ENCODE data around the gene PRTG. TPM values are rescaled to one million over a fixed set of nuclear protein-coding genes. Genes with fewer than 3 reads are reported as not detected.
"Not testable (repeated sequence)": the region's sequence is repeated elsewhere in the genome, so short reads cannot be mapped to it uniquely, and the experiment has no call there.

PRTG gene
- total RNA-seq, 2 experiments from 2014 or later, result 0.15 TPM; not detected in 1

DNA sequence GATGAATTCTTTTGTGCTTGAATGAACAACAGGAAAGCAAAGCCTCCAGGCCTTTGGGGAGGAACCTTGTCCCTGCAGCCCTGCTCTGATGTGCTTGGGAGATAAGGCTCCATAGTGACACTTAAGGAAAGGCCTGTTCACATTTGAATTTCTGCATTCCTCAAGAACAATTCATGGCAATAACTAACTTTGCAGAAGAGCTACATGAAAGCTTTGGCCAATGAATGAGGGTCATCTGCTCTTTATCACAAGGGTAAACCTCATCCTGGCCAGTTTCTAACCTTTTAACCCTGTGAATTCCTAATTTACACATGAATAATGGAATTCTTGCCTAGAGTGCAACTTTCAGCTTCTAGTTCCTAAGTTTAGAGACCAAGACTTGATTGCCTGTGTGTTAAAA lies 5.6 kb downstream of the PRTG start:
- TF ChIP-seq, protein P1, sequence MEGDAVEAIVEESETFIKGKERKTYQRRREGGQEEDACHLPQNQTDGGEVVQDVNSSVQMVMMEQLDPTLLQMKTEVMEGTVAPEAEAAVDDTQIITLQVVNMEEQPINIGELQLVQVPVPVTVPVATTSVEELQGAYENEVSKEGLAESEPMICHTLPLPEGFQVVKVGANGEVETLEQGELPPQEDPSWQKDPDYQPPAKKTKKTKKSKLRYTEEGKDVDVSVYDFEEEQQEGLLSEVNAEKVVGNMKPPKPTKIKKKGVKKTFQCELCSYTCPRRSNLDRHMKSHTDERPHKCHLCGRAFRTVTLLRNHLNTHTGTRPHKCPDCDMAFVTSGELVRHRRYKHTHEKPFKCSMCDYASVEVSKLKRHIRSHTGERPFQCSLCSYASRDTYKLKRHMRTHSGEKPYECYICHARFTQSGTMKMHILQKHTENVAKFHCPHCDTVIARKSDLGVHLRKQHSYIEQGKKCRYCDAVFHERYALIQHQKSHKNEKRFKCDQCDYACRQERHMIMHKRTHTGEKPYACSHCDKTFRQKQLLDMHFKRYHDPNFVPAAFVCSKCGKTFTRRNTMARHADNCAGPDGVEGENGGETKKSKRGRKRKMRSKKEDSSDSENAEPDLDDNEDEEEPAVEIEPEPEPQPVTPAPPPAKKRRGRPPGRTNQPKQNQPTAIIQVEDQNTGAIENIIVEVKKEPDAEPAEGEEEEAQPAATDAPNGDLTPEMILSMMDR (conservative IDR thresholded peaks at IDR 0.05; ENCODE audit: low read length), result no peak
- no peak for TF ChIP-seq EZH2phosphoT487 (IDR thresholded peaks at IDR 0.05; ENCODE audit: borderline replicate concordance, low read depth, low read length)
- H3K27ac ChIP-seq (ENCODE audit: low read depth, low read length, poor library complexity, severe bottlenecking), result no peak overlapping the region
- no peaks in the 10 kb centered on the region for H3K4me1 ChIP-seq (ENCODE audit: insufficient read depth, low read length, poor library complexity, severe bottlenecking)
- H3K9me2 ChIP-seq (ENCODE audit: insufficient read depth, low read length), result no peaks in the 10 kb centered on the region
- no peaks in the 10 kb centered on the region for H3K79me2 ChIP-seq (ENCODE audit: insufficient read depth, low read depth, low read length)
- no TSS peak for BruUV-seq (replicated peaks)
- POLR2A ChIA-PET, result interaction anchor here (0.6 to 0.8 kb wide), 3 partner anchors 13 to 1337 kb away, joined by 3 read pairs; no protein-coding TSS in a partner anchor
- H2AFZ ChIP-seq (ENCODE audit: low read length), result no peak overlapping the region
- no peaks in the 10 kb centered on the region for H4K20me1 ChIP-seq (ENCODE audit: insufficient read depth, low read length)
- no peaks in the 10 kb centered on the region for H3K9me3 ChIP-seq (ENCODE audit: low read length)
- H3K36me3 ChIP-seq (ENCODE audit: insufficient read depth, low read length), result no peaks in the 10 kb centered on the region
- H3K4me2 ChIP-seq (ENCODE audit: low read length), result no peak overlapping the region
- CTCF ChIA-PET (ENCODE audit: unreplicated experiment), result no interaction called here
- DNase-seq (ENCODE audit: low spot score), result no peak
- no peak overlapping the region for H3K4me3 ChIP-seq (ENCODE audit: low read depth, low read length, poor library complexity, severe bottlenecking)
- intact Hi-C loops (cut with micrococcal nuclease; ENCODE audit: unreplicated experiment), result no loop called here

DNA sequence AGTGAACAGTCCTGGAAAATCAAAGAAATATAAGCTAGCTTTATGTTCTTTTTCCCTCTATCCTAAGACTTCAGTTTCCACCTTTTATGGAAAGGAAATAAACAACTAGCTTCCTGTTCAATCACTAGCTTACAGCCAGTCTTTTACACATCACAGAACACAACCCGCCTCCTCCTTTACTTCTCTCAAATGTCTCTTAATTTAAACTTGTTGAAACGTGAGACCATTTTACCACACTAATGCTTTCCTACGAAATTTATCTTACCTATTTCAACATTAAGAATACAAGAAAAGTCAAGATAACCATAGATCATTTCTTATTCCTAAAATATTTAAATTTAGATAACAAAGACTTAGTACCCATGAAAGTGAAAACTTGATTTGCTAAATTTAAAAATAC lies 6.2 kb downstream of the PRTG start:
- no peak overlapping the region for H3K27ac ChIP-seq (ENCODE audit: low read depth, low read length, poor library complexity, severe bottlenecking)
- no peak for TF ChIP-seq EZH2phosphoT487 (IDR thresholded peaks at IDR 0.05; ENCODE audit: borderline replicate concordance, low read depth, low read length)
- TF ChIP-seq, protein P1 (conservative IDR thresholded peaks at IDR 0.05; ENCODE audit: low read length), result no peak
- ChIA-PET CTCF (ENCODE audit: unreplicated experiment) (no interaction called here), POLR2A (interaction anchor here (0.7 to 1.1 kb wide), 4 partner anchors 9 to 150 kb away, joined by 3 read pairs; no protein-coding TSS in a partner anchor)
- H3K9me2 ChIP-seq (ENCODE audit: insufficient read depth, low read length), result no peaks in the 10 kb centered on the region
- H3K4me2 ChIP-seq (ENCODE audit: low read length), result no peak overlapping the region
- no peaks in the 10 kb centered on the region for H3K79me2 ChIP-seq (ENCODE audit: insufficient read depth, low read depth, low read length)
- no peaks in the 10 kb centered on the region for H3K36me3 ChIP-seq (ENCODE audit: insufficient read depth, low read length)
- no peak for DNase-seq (ENCODE audit: low spot score)
- no TSS peak for BruUV-seq (replicated peaks)
- H3K4me3 ChIP-seq (ENCODE audit: low read depth, low read length, poor library complexity, severe bottlenecking), result no peak overlapping the region
- no peaks in the 10 kb centered on the region for H3K4me1 ChIP-seq (ENCODE audit: insufficient read depth, low read length, poor library complexity, severe bottlenecking)
- no peaks in the 10 kb centered on the region for H4K20me1 ChIP-seq (ENCODE audit: insufficient read depth, low read length)
- intact Hi-C loops (cut with micrococcal nuclease; ENCODE audit: unreplicated experiment), result no loop called here
- H3K9me3 ChIP-seq (ENCODE audit: low read length), result no peaks in the 10 kb centered on the region
- H2AFZ ChIP-seq (ENCODE audit: low read length), result no peak overlapping the region

DNA sequence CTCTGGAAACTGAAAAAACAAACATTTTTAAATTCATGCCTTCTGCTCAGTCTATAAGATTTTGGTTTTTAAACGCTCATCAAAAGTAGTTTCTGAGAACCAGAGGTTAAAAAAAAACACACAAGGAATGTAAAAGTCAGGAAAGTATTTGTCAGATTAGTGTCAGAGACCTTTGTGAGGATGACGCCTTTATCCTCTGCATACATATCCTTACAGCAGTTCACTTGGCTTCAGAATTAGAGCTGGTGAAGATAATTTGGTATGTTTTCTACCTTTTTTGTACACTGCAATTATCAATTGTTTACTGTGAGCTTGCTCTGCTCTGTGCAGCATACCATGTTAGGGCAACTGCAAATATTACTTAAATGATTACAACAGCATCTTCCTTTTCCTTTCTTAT lies 8.3 kb downstream of the PRTG start:
- H3K4me2 ChIP-seq (ENCODE audit: low read length), result no peak overlapping the region
- TF ChIP-seq, protein P1 (conservative IDR thresholded peaks at IDR 0.05; ENCODE audit: low read length), result no peak
- no peak for TF ChIP-seq EZH2phosphoT487 (IDR thresholded peaks at IDR 0.05; ENCODE audit: borderline replicate concordance, low read depth, low read length)

DNA sequence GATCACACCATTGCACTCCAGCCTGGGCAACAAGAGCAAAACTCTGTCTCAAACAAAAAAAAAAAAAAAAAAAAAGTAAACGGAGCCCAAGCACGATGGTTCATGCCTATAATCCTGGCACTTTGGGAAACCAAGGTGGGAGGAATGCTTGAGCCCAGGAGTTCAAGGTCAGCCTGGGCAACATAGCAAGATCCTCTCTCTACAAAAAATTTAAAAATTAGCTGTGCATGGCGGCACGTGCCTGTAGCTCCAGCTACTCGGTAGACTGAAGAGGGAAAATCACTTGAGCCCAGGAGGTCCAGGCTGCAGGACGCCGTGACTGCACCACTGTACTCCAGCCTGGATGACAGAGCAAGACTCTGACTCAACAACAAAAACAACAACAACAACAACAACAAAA lies 9.5 kb downstream of the PRTG start:
- H3K79me2 ChIP-seq (ENCODE audit: insufficient read depth, low read depth, low read length); H3K9me3 ChIP-seq (ENCODE audit: low read length); H3K4me2 ChIP-seq (ENCODE audit: low read length); H3K4me3 ChIP-seq (ENCODE audit: low read depth, low read length, poor library complexity, severe bottlenecking); intact Hi-C loops (cut with micrococcal nuclease; ENCODE audit: unreplicated experiment); H3K36me3 ChIP-seq (ENCODE audit: insufficient read depth, low read length); DNase-seq (ENCODE audit: low spot score); H2AFZ ChIP-seq (ENCODE audit: low read length); H3K4me1 ChIP-seq (ENCODE audit: insufficient read depth, low read length, poor library complexity, severe bottlenecking); H3K27ac ChIP-seq (ENCODE audit: low read depth, low read length, poor library complexity, severe bottlenecking); H4K20me1 ChIP-seq (ENCODE audit: insufficient read depth, low read length); H3K9me2 ChIP-seq (ENCODE audit: insufficient read depth, low read length); BruUV-seq (replicated peaks); CTCF ChIA-PET (ENCODE audit: unreplicated experiment); POLR2A ChIA-PET: not testable (repeated sequence)

More for the DNA sequence above, 8.3 kb downstream of the PRTG start:
- Histone ChIP-seq H3K4me3 (ENCODE audit: low read depth, low read length, poor library complexity, severe bottlenecking) (no peak overlapping the region), H3K36me3 (ENCODE audit: insufficient read depth, low read length) (no peaks in the 10 kb centered on the region), H3K27ac (ENCODE audit: low read depth, low read length, poor library complexity, severe bottlenecking) (no peak overlapping the region), H2AFZ (ENCODE audit: low read length) (no peak overlapping the region), H3K79me2 (ENCODE audit: insufficient read depth, low read depth, low read length) (no peaks in the 10 kb centered on the region), H3K9me3 (ENCODE audit: low read length) (no peaks in the 10 kb centered on the region), H3K9me2 (ENCODE audit: insufficient read depth, low read length) (no peaks in the 10 kb centered on the region), H3K4me1 (ENCODE audit: insufficient read depth, low read length, poor library complexity, severe bottlenecking) (no peaks in the 10 kb centered on the region), H4K20me1 (ENCODE audit: insufficient read depth, low read length) (no peaks in the 10 kb centered on the region)
- intact Hi-C loops (cut with micrococcal nuclease; ENCODE audit: unreplicated experiment), result no loop called here
- no peak for DNase-seq (ENCODE audit: low spot score)
- CTCF ChIA-PET (ENCODE audit: unreplicated experiment), result no interaction called here
- no TSS peak for BruUV-seq (replicated peaks)
- POLR2A ChIA-PET, result interaction anchor here (1.2 kb wide), 1 partner anchor 26 kb away, joined by 4 read pairs; no protein-coding TSS in a partner anchor

Measured in OCI-LY7 (cell line).